GM23338 (cell line): Measurements from ENCODE around the gene AOPEP. TPM values are rescaled to one million over a fixed set of nuclear protein-coding genes. Genes with fewer than 3 reads are reported as not detected.

Experiments used
- ATAC-seq: fragments of 200-7000 bp; cut with Tn5 transposase; 3 replicates; pipeline ENCODE4 v1.9.1; 2020
- DNase-seq: peaks from one replicate; pipeline ENCODE4 v3.0.0-alpha.2; 2015; ENCODE audit warnings: low spot score
- H2AFZ ChIP-seq: fragments of 200-600 bp; sonication (generic); 2 replicates; pipeline ENCODE4 v1.8.0; 2016; ENCODE audit warnings: antibody characterized with exemption, mild to moderate bottlenecking, moderate library complexity
- H3F3A ChIP-seq: fragments of 200-600 bp; sonication (generic); replicated peaks from 2 replicates; pipeline ENCODE4 v1.8.0; 2017; ENCODE audit warnings: antibody characterized with exemption, mixed run types, low read depth
- H3K27ac ChIP-seq: fragments of 200-600 bp; sonication (generic); 2 replicates; pipeline ENCODE4 v1.6.1; 2016; ENCODE audit warnings: low read depth
- H3K27me3 ChIP-seq: fragments of 200-600 bp; sonication (generic); 2 replicates; pipeline ENCODE4 v1.8.0; 2016; ENCODE audit warnings: mild to moderate bottlenecking, mixed run types, moderate library complexity; ENCODE audit not compliant: insufficient read depth
- H3K36me3 ChIP-seq: fragments of 200-600 bp; sonication (generic); 2 replicates; pipeline ENCODE4 v1.8.0; 2016; ENCODE audit warnings: mild to moderate bottlenecking; ENCODE audit not compliant: insufficient read depth
- H3K4me1 ChIP-seq: fragments of 200-600 bp; sonication (generic); 2 replicates; pipeline ENCODE4 v1.8.0; 2016; ENCODE audit warnings: mild to moderate bottlenecking, moderate library complexity; ENCODE audit not compliant: insufficient read depth
- H3K4me2 ChIP-seq: fragments of 200-600 bp; sonication (generic); 2 replicates; pipeline ENCODE4 v1.7.1; 2017; ENCODE audit warnings: mixed run types
- H3K4me3 ChIP-seq: fragments of 200-600 bp; sonication (generic); 2 replicates; pipeline ENCODE4 v1.6.1; 2016; ENCODE audit warnings: mixed run types
- H3K79me2 ChIP-seq: fragments of 200-600 bp; sonication (generic); replicated peaks from 2 replicates; pipeline ENCODE4 v1.8.0; 2017; ENCODE audit warnings: mild to moderate bottlenecking; ENCODE audit not compliant: insufficient read depth
- H3K9me2 ChIP-seq: fragments of 200-600 bp; sonication (generic); 2 replicates; pipeline ENCODE4 v1.8.0; 2017; ENCODE audit not compliant: insufficient read depth
- H4K20me1 ChIP-seq: fragments of 200-600 bp; sonication (generic); replicated peaks from 2 replicates; pipeline ENCODE4 v1.8.0; 2017; ENCODE audit warnings: mild to moderate bottlenecking; ENCODE audit not compliant: insufficient read depth
- H3K27ac Mint-ChIP-seq: 2 replicates; pipeline ENCODE4 v1.8.0; 2020; ENCODE audit warnings: inconsistent platforms, mild to moderate bottlenecking, moderate library complexity, mixed read lengths
- H3K27me3 Mint-ChIP-seq: 3 replicates; pipeline ENCODE4 v1.8.0; 2022; ENCODE audit warnings: low read depth, mild to moderate bottlenecking, moderate library complexity, mixed read lengths, inconsistent platforms; ENCODE audit not compliant: insufficient read depth, poor library complexity
- H3K36me3 Mint-ChIP-seq: 3 replicates; pipeline ENCODE4 v1.8.0; 2021; ENCODE audit warnings: low read depth, mild to moderate bottlenecking, inconsistent platforms, moderate library complexity, mixed read lengths
- H3K4me1 Mint-ChIP-seq: 3 replicates; pipeline ENCODE4 v1.8.0; 2020; ENCODE audit warnings: mild to moderate bottlenecking, inconsistent platforms, mixed read lengths
- H3K4me3 Mint-ChIP-seq: 3 replicates; pipeline ENCODE4 v1.8.0; 2021; ENCODE audit warnings: moderate library complexity, mild to moderate bottlenecking, inconsistent platforms, mixed read lengths
- H3K9me3 Mint-ChIP-seq: 3 replicates; pipeline ENCODE4 v1.8.0; 2020; ENCODE audit warnings: moderate library complexity, mild to moderate bottlenecking, inconsistent platforms, mixed read lengths
- CREB1 ChIP-seq: fragments of 250-450 bp; sonication (Bioruptor Pico); IDR thresholded peaks from 2 replicates; pipeline ENCODE4 v1.5.0; 2020; ENCODE audit warnings: low read depth, mild to moderate bottlenecking, moderate library complexity
- EZH2 ChIP-seq: fragments of 200-600 bp; sonication (generic); IDR thresholded peaks from one replicate; pipeline ENCODE4 v1.8.0; 2017; ENCODE audit warnings: antibody characterized with exemption, mild to moderate bottlenecking, low read depth; ENCODE audit not compliant: unreplicated experiment
- EZH2phosphoT487 ChIP-seq: fragments of 200-600 bp; sonication (generic); IDR thresholded peaks from one replicate; pipeline ENCODE4 v1.8.1; 2018; ENCODE audit warnings: antibody characterized with exemption; ENCODE audit not compliant: unreplicated experiment
- NANOG ChIP-seq: IDR thresholded peaks from 2 replicates; pipeline ENCODE4 v1.6.1; 2016; ENCODE audit warnings: antibody characterized with exemption, borderline replicate concordance
- ZNF331 ChIP-seq: fragments of 250-450 bp; sonication (Bioruptor Pico); IDR thresholded peaks from 2 replicates; pipeline ENCODE4 v1.5.0; 2020; ENCODE audit warnings: low read depth, mild to moderate bottlenecking, moderate library complexity
- ZNF462 ChIP-seq: fragments of 250-450 bp; sonication (Bioruptor Pico); IDR thresholded peaks from 2 replicates; pipeline ENCODE4 v1.5.0; 2020; ENCODE audit warnings: mild to moderate bottlenecking, moderate library complexity
- polyA plus RNA-seq: library from polyadenylated mRNA; unstranded; fragments of >200 nt; fragmentation: Nextera tagmentation; extraction: Ambion mirVana; gene quantifications from 2 replicates; pipeline ENCODE4 v1.2.1, GENCODE V29; 2016
- total RNA-seq: library from RNA; depleted of rRNA; stranded (reverse); fragments of >200 nt; shearing (Covaris generic); gene quantifications from 2 replicates; pipeline ENCODE4 v1.2.3, GENCODE V29; 2014
- TF ChIP-seq, protein P1 (sequence below), 2 experiments: fragments of 200-600 bp in 1 of 2; sonication (generic) in 1 of 2; conservative IDR thresholded peaks; 2 replicates each; pipeline versions ENCODE4 v1.5.1 to v1.6.1; 2016 to 2017; ENCODE audit warnings: antibody characterized with exemption in 2 of 2, low read depth in 2 of 2, mild to moderate bottlenecking in 2 of 2, moderate library complexity in 1 of 2

AOPEP gene
- total and polyA plus RNA-seq, 2 experiments from 2014 or later = 7.0 to 16.5 TPM

- TF ChIP-seq ZNF462 (CRISPR knock-in tag) = no peak
- TF ChIP-seq EZH2 = no peak
- no peak for TF ChIP-seq EZH2phosphoT487
Observed at GRCh38 chr9:94787266-94787665, 60.8 kb downstream of the AOPEP start (continued).

- H4K20me1 ChIP-seq = no peaks in the 10 kb centered on the region
- Mint-ChIP-seq H3K9me3 (no peaks in the 10 kb centered on the region), H3K27ac (no peak overlapping the region), H3K27me3 (peaks cover 8% of the 10 kb centered on the region), H3K4me3 (no peak overlapping the region), H3K36me3 (peaks cover 3% of the 10 kb centered on the region; the same call in 2 of the 3 replicates), H3K4me1 (peaks cover 11% of the 10 kb centered on the region)
- no peak overlapping the region for H3K27ac ChIP-seq
- H3K36me3 ChIP-seq = no peaks in the 10 kb centered on the region
- no peaks in the 10 kb centered on the region for H3K27me3 ChIP-seq
- H3K4me1 ChIP-seq = no peaks in the 10 kb centered on the region
- H3K79me2 ChIP-seq = no peaks in the 10 kb centered on the region
- H2AFZ ChIP-seq = no peak overlapping the region
- ATAC-seq (no peak), DNase-seq (no peak)
- no peak overlapping the region for H3K4me3 ChIP-seq
- no peak overlapping the region for H3K4me2 ChIP-seq
- no peaks in the 10 kb centered on the region for H3K9me2 ChIP-seq
- no peaks in the 10 kb centered on the region for H3F3A ChIP-seq
- TF ChIP-seq ZNF462 (CRISPR knock-in tag) = no peak
- no peak for TF ChIP-seq CREB1
- TF ChIP-seq ZNF331 (CRISPR knock-in tag) = no peak
- no peak for TF ChIP-seq NANOG
- TF ChIP-seq, protein P1, sequence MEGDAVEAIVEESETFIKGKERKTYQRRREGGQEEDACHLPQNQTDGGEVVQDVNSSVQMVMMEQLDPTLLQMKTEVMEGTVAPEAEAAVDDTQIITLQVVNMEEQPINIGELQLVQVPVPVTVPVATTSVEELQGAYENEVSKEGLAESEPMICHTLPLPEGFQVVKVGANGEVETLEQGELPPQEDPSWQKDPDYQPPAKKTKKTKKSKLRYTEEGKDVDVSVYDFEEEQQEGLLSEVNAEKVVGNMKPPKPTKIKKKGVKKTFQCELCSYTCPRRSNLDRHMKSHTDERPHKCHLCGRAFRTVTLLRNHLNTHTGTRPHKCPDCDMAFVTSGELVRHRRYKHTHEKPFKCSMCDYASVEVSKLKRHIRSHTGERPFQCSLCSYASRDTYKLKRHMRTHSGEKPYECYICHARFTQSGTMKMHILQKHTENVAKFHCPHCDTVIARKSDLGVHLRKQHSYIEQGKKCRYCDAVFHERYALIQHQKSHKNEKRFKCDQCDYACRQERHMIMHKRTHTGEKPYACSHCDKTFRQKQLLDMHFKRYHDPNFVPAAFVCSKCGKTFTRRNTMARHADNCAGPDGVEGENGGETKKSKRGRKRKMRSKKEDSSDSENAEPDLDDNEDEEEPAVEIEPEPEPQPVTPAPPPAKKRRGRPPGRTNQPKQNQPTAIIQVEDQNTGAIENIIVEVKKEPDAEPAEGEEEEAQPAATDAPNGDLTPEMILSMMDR (conservative IDR thresholded peaks at IDR 0.05; ENCODE audit: low read depth in 2 of 2) = no peak
Observed at GRCh38 chr9:94788570-94789105, 62.1 kb downstream of the AOPEP start.
